Hindlimb muscle (tissue), 1 donor: ENCODE results near the gene TM9SF4. TPM values are rescaled to one million over a fixed set of nuclear protein-coding genes. Genes with fewer than 3 reads are reported as not detected.

Experiments
- DNase-seq: peaks from one replicate; pipeline ENCODE4 v3.0.0-alpha.2; 2013
- polyA plus RNA-seq: library from polyadenylated mRNA; unstranded; fragments of 120-200 nt; gene quantifications from one replicate; pipeline ENCODE4 v1.2.1, GENCODE V29; 2013; ENCODE audit not compliant: insufficient read length

Gene TM9SF4
- polyA plus RNA-seq, 1 donor = 42.4 TPM

DNA sequence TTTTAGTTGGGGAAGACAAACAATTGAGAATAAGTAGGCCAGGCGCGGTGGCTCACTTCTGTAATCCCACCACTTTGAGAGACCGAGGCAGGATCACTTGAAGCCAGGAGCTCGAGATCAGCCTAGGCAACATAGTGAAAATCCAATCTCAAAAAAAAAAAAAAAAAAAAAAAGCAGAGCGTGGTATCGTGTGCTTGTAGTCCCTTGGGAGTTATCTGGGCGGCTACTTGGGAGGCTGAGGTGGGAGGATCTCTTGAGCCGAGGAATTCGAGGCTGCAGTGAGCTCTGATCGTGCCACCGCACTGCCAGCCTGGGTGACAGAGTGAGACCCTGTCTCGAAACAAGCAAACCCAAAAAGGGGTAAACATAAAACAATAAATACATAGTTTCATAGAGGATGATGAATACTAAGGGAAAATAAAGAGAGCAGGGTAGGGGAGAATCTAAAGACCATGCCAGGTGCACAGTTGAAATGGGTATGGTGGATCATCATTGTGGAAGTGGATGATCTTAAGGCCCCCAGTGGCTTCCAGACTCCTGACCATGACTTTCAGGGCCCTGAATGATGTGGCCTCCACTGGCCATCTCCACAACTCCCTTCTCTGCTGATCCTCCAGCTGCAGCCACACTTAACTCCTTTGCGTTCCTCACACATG is 99.1 kb downstream of the TM9SF4 start:
- DNase-seq = no peak

DNA sequence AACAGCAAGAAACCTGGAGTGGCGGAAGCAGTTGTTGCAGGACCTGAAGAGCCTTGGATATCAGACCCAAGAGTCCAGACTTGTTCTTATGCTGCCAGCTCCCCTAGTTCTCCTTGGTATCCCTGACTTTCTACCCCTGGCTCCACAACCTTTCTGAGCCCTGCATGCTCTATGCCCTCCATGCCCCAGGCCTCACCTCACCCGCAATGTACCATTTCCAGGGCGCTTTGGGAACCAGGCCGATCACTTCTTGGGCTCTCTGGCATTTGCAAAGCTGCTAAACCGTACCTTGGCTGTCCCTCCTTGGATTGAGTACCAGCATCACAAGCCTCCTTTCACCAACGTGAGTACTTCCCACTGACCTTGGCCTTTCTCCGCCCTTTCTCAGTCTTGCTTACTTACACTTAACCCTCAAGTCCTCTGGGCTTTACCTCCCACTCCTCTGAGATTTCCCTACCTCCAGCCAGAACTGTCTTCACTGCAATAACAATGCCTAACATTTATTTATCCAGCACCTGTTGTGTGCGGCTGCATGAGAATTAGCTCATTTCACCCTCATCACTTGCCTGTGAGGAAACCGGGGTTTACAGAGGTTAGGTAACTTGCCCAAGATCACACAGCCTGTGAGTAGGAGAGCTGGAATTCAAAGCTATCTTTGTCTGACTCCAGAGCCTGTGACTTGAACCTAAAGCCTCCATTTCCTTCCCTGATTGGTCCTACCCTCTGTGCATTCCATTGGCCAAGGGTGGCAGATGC is 100.5 kb downstream of the TM9SF4 start:
- DNase-seq = no peak

DNA sequence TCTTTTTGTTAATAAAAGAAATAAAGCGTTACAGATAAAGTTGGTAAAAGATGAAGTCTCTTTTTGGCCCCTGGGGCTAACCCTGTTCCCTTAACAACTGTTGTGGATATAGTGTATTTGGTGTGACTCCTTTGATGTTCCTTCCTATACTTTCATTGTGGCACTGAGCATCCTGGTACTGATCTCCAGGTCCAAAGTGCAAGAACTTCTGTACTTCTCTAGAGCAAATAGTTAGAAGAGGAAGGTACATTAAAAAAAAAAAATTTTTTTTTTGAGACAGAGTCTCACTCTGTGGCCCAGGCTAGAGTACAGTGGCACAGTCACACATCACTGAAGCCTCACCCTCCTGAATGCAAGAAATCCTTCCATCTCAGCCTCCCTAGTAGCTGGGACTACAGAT is 104.4 kb downstream of the TM9SF4 start:
- DNase-seq = no peak

DNA sequence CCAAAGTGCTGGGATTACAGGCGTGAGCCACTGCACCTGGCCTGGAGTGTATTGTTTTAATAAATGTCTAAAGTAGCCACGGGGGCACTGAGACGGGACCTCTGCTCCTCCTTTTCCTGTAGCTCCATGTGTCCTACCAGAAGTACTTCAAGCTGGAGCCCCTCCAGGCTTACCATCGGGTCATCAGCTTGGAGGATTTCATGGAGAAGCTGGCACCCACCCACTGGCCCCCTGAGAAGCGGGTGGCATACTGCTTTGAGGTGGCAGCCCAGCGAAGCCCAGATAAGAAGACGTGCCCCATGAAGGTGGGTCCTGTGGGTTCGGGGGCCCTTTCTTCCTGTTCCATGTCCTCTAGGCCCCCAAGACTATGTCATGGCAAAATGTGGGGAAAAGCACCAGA is 105.6 kb downstream of the TM9SF4 start:
- DNase-seq = no peak

DNA sequence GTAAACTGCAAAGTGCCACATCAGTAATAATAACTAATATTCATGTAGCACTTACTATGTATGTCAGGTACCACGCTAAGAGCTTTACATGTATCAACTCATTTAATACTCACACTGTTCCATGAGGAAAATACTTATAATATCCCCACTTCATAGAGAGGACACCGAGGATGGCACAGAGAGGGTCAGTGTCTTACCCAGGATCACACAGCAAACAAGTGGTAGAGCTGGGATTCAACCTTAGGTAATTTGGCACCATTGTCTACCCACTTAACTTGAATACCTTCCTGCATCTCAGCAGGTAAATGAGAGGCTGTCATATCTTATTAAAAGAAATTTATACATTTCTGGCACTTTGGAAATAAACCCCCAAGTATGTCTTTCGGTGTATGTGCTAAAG is 106.2 kb downstream of the TM9SF4 start:
- DNase-seq = no peak

DNA sequence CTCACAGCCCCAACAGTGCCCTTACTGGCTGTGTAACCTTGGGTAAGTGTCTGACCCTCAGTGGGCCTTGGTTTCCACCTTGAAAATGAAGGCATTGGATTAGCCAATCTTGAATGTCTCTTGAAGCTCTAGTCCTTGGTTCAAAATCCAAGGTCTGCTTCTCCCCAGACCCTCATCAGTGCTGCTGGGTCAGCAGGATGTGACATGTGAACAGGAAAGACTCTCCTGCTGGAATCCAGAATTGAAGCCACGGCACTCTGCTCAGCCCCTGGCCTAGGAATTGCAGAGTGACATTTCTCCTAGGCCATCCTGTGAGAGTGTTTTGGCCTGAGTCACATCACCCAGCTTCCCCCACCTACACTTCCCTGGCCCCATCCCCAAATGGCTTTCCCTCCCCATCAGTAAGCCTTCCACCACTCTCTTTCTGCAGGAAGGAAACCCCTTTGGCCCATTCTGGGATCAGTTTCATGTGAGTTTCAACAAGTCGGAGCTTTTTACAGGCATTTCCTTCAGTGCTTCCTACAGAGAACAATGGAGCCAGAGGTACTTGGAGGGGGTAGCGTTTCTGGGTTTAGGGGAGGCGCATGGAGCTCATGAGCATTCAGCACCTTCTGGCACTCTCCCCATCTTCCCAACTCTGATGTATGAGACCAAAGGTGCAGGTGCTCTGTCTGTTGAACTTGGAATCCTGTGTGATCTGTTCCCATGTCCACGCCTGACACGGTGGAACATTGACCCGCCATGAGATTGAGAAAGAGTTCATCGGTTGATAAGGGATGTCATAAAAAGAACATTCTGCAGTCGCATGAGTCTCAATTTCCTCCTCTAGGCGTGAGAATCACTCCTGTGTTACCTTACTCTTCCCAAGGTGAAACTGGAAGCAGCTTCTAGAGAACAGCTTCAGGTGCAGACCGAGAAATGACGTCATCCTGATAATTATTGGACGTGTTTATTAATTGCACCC is 106.9 kb downstream of the TM9SF4 start:
- DNase-seq = no peak

Other genes with a start within 250 kb of the TM9SF4 start
- gene DUSP15, start 239.2 kb upstream of the TM9SF4 start, polyA plus RNA-seq = 3.0 TPM
- gene TTLL9, start 239.1 kb upstream of the TM9SF4 start, polyA plus RNA-seq = 0.25 TPM
- 19.2 TPM for gene PDRG1, start 157.7 kb upstream of the TM9SF4 start, polyA plus RNA-seq
- gene XKR7, start 141.6 kb upstream of the TM9SF4 start, polyA plus RNA-seq = 0.05 TPM
- gene CCM2L, start 99.3 kb upstream of the TM9SF4 start, polyA plus RNA-seq = 6.8 TPM
- 5.0 TPM for gene HCK, start 57.5 kb upstream of the TM9SF4 start, polyA plus RNA-seq
- 11.5 TPM for gene PLAGL2, start 98.0 kb downstream of the TM9SF4 start, polyA plus RNA-seq
- gene POFUT1, start 98.2 kb downstream of the TM9SF4 start, polyA plus RNA-seq = 30.0 TPM
- 11.0 TPM for gene KIF3B, start 167.9 kb downstream of the TM9SF4 start, polyA plus RNA-seq
- 42.1 TPM for gene ASXL1, start 248.6 kb downstream of the TM9SF4 start, polyA plus RNA-seq